IMR-90 (cell line): ENCODE results near the gene MINAR2. TPM values are rescaled to one million over a fixed set of nuclear protein-coding genes. Genes with fewer than 3 reads are reported as not detected.

Experiments used
- ATAC-seq: fragments of 200-7000 bp; cut with Tn5 transposase; 2 replicates; pipeline ENCODE4 v1.9.1; 2020; ENCODE audit warnings: low read depth, mild to moderate bottlenecking, moderate library complexity
- BruUV-seq: library from RNA; stranded (reverse); fragments of 400-500 nt; replicated peaks from 2 replicates; lab custom pipeline; 2021; lab: Mats Ljungman, UMichigan
- CTCF ChIA-PET: fragments of 300-600 bp; formaldehyde crosslinking; extraction: SDS; loops from one replicate; lab custom pipeline; 2021; ENCODE audit warnings: antibody characterized with exemption; lab: Yijun Ruan, JAX
- POLR2A ChIA-PET: fragments of 300-600 bp; sonication (Branson Sonifier 250); formaldehyde crosslinking; loops from one replicate; lab custom pipeline; 2022; ENCODE audit warnings: antibody characterized with exemption; ENCODE audit not compliant: unreplicated experiment; lab: Charles Lee
- DNase-seq: peaks from one replicate; pipeline ENCODE4 v3.0.0; 2013
- H2AFZ ChIP-seq: replicated peaks from 2 replicates; pipeline ENCODE3; 2013; ENCODE audit warnings: low read length, mild to moderate bottlenecking; ENCODE audit not compliant: poor library complexity
- H2AK5ac ChIP-seq: 2 replicates; pipeline ENCODE4 v1.6.1; 2013; ENCODE audit warnings: low read depth, low read length, inconsistent platforms
- H2AK9ac ChIP-seq: replicated peaks from 2 replicates; pipeline ENCODE3; 2013; ENCODE audit warnings: mild to moderate bottlenecking, low read depth, low read length, moderate library complexity; ENCODE audit not compliant: poor library complexity
- H2BK120ac ChIP-seq: 2 replicates; pipeline ENCODE4 v1.6.1; 2013; ENCODE audit warnings: low read depth, low read length, inconsistent platforms
- H2BK15ac ChIP-seq: 3 replicates; pipeline ENCODE4 v1.6.1; 2013; ENCODE audit warnings: low read depth, low read length, inconsistent platforms
- H2BK20ac ChIP-seq: 2 replicates; pipeline ENCODE4 v1.6.1; 2013; ENCODE audit warnings: low read depth, mild to moderate bottlenecking, inconsistent platforms, low read length, moderate library complexity
- H2BK5ac ChIP-seq: 2 replicates; pipeline ENCODE4 v1.6.1; 2013; ENCODE audit warnings: mild to moderate bottlenecking, low read depth, low read length, inconsistent platforms; ENCODE audit not compliant: poor library complexity, severe bottlenecking
- H3K14ac ChIP-seq: replicated peaks from 2 replicates; pipeline ENCODE4 v1.6.1; 2013; ENCODE audit warnings: low read depth, low read length, inconsistent platforms
- H3K18ac ChIP-seq: 2 replicates; pipeline ENCODE4 v1.6.1; 2013; ENCODE audit warnings: low read depth, low read length, control low read depth
- H3K23ac ChIP-seq: 2 replicates; pipeline ENCODE4 v1.6.1; 2013; ENCODE audit warnings: low read depth, low read length, inconsistent platforms
- H3K27ac ChIP-seq: 2 replicates; pipeline ENCODE4 v1.5.1; 2013; ENCODE audit warnings: mild to moderate bottlenecking, control low read depth, low read length; ENCODE audit not compliant: insufficient read depth
- H3K27me3 ChIP-seq: 2 replicates; pipeline ENCODE4 v1.6.1; 2013; ENCODE audit warnings: low read length; ENCODE audit not compliant: control insufficient read depth, insufficient read depth
- H3K36me3 ChIP-seq: 2 replicates; pipeline ENCODE4 v1.6.1; 2013; ENCODE audit warnings: low read length, mixed read lengths; ENCODE audit not compliant: control insufficient read depth, insufficient read depth
- H3K4ac ChIP-seq: 2 replicates; pipeline ENCODE4 v1.6.1; 2013; ENCODE audit warnings: low read depth, low read length, inconsistent platforms
- H3K4me1 ChIP-seq: 2 replicates; pipeline ENCODE4 v1.6.1; 2013; ENCODE audit warnings: low read length, mixed read lengths; ENCODE audit not compliant: control insufficient read depth, insufficient read depth
- H3K4me2 ChIP-seq: 2 replicates; pipeline ENCODE4 v1.6.1; 2013; ENCODE audit warnings: low read depth, mild to moderate bottlenecking, control low read depth, low read length, moderate library complexity
- H3K4me3 ChIP-seq: 2 replicates; pipeline ENCODE4 v1.5.1; 2013; ENCODE audit warnings: low read depth, mild to moderate bottlenecking, control low read depth, low read length, moderate library complexity; ENCODE audit not compliant: insufficient read depth
- H3K56ac ChIP-seq: 2 replicates; pipeline ENCODE4 v1.6.1; 2013; ENCODE audit warnings: low read length, inconsistent platforms; ENCODE audit not compliant: insufficient read depth; ENCODE audit errors: extremely low read depth
- H3K79me1 ChIP-seq, 2 experiments: 2 replicates each; pipeline ENCODE4 v1.6.1; 2013; ENCODE audit warnings: low read length in 2 of 2, inconsistent platforms in 1 of 2, low read depth in 1 of 2
- H3K9ac ChIP-seq: 2 replicates; pipeline ENCODE4 v1.6.1; 2013; ENCODE audit warnings: low read depth, low read length, control low read depth
- H3K9me1 ChIP-seq: 2 replicates; pipeline ENCODE4 v1.6.1; 2013; ENCODE audit warnings: low read length, inconsistent platforms; ENCODE audit not compliant: insufficient read depth
- H3K9me3 ChIP-seq: 2 replicates; pipeline ENCODE4 v1.6.1; 2013; ENCODE audit warnings: low read length; ENCODE audit not compliant: control insufficient read depth, insufficient read depth
- H4K20me1 ChIP-seq: 2 replicates; pipeline ENCODE4 v1.6.1; 2013; ENCODE audit warnings: low read length, inconsistent platforms; ENCODE audit not compliant: insufficient read depth
- H4K5ac ChIP-seq: 2 replicates; pipeline ENCODE4 v1.6.1; 2013; ENCODE audit warnings: mild to moderate bottlenecking, low read depth, low read length, control low read depth
- H4K8ac ChIP-seq, 2 experiments: 2 replicates each; pipeline ENCODE4 v1.6.1; 2013; ENCODE audit warnings: low read depth in 2 of 2, low read length in 2 of 2, control low read depth in 1 of 2, inconsistent platforms in 1 of 2
- H4K91ac ChIP-seq: 2 replicates; pipeline ENCODE4 v1.6.1; 2013; ENCODE audit warnings: low read depth, low read length, inconsistent platforms; ENCODE audit not compliant: insufficient read depth
- FOS ChIP-seq: fragments of 150-350 bp; IDR thresholded peaks from 2 replicates; pipeline ENCODE4 v1.6.1; 2016; ENCODE audit warnings: low read depth, low read length
- MXI1 ChIP-seq: IDR thresholded peaks from 2 replicates; pipeline ENCODE4 v1.6.1; 2012; ENCODE audit warnings: low read depth, mild to moderate bottlenecking, low read length, moderate library complexity, borderline replicate concordance
- RAD21 ChIP-seq: IDR thresholded peaks from 2 replicates; pipeline ENCODE4 v1.6.1; 2012; ENCODE audit warnings: low read length, improper control_type of control experiment
- RCOR1 ChIP-seq: IDR thresholded peaks from 2 replicates; pipeline ENCODE4 v1.6.1; 2012; ENCODE audit warnings: mild to moderate bottlenecking, low read length, improper control_type of control experiment; ENCODE audit not compliant: insufficient replicate concordance
- SMC3 ChIP-seq: fragments of 150-350 bp; IDR thresholded peaks from 2 replicates; pipeline ENCODE4 v1.6.1; 2016; ENCODE audit warnings: low read depth, mild to moderate bottlenecking, antibody characterized with exemption, low read length, moderate library complexity
- WGBS, 2 experiments: methylation state at CpG; one replicate each; pipeline versions ENCODE4 v1.1.5 to v1.1.7; 2013; ENCODE audit warnings: missing lambda C conversion rate in 2 of 2; ENCODE audit not compliant: insufficient read length in 1 of 2; ENCODE audit errors: extremely low coverage in 2 of 2; 5-methylcytosine and 5-hydroxymethylcytosine counted together
- dilution Hi-C: fragments of 300-500 bp; cut with HindIII; formaldehyde crosslinking; loops from one replicate; pipeline ENCODE4 v1.14.3; 2018; ENCODE audit warnings: low sequenced_read_pairs; ENCODE audit not compliant: unreplicated experiment
- in situ Hi-C: fragments of 300-500 bp; cut with MboI; formaldehyde crosslinking; loops from 3 replicates; pipeline ENCODE4 v1.14.3; 2019; ENCODE audit warnings: low sequenced_read_pairs, inconsistent platforms, mixed read lengths
- intact Hi-C: fragments of 100-400 bp; cut with micrococcal nuclease; formaldehyde crosslinking; loops from 2 replicates; pipeline ENCODE4 v1.10.0; 2022
- polyA plus RNA-seq, 3 experiments: library from polyadenylated mRNA; depleted of rRNA; stranded (reverse); fragments of >200 nt; gene quantifications; 2 replicates each; pipeline ENCODE4 v1.2.3, GENCODE V29; 2012; ENCODE audit warnings: low replicate concordance in 1 of 3
- total RNA-seq: library from RNA; depleted of rRNA; stranded (reverse); fragments of >200 nt; gene quantifications from 2 replicates; pipeline ENCODE4 v1.2.3, GENCODE V29; 2012

The MINAR2 gene
- total and polyA plus RNA-seq, 2 of the 4 experiments (the other 2 are of a cell fraction): not detected

- Histone ChIP-seq H3K27ac (no peak overlapping the region), H3K79me1 (no peaks in the 10 kb centered on the region), H2BK20ac (no peak overlapping the region), H3K23ac (no peak overlapping the region), H3K14ac (no peak overlapping the region), H3K18ac (no peak overlapping the region), H4K20me1 (no peaks in the 10 kb centered on the region), H4K91ac (no peak overlapping the region), H3K56ac (no peak overlapping the region), H2BK15ac (no peak overlapping the region), H2BK120ac (no peak overlapping the region), H3K9me3 (peaks cover 5% of the 10 kb centered on the region; the same call in 1 of the 2 replicates), H3K4me1 (no peaks in the 10 kb centered on the region), H2AFZ (no peak overlapping the region), H4K5ac (no peak overlapping the region), H2AK5ac (no peak overlapping the region), H3K4ac (no peak overlapping the region), H3K27me3 (no peaks in the 10 kb centered on the region), H4K8ac (no peak overlapping the region), H3K9ac (no peak overlapping the region), H3K36me3 (no peaks in the 10 kb centered on the region), H3K4me3 (no peak overlapping the region), H3K9me1 (no peaks in the 10 kb centered on the region), H2BK5ac (no peak overlapping the region), H3K4me2 (no peak overlapping the region), H2AK9ac (no peak overlapping the region)
- dilution Hi-C loops: no loop called here
- intact Hi-C loops: no loop called here
- BruUV-seq: no TSS peak
- no peak for DNase-seq
- in situ Hi-C loops: no loop called here
- ChIA-PET POLR2A (no interaction called here), CTCF (no interaction called here)
- no CpG with 5 or more reads among the region's 5 CpGs for WGBS, 2 experiments
- ATAC-seq: no peak
- TF ChIP-seq SMC3 (no peak), MXI1 (no peak), RCOR1 (no peak), RAD21 (no peak), FOS (no peak)
Measured at GRCh38 chr5:129803403-129803802, 55.5 kb downstream of the MINAR2 start.
